PC-9 (cell line): ENCODE results near the gene MYO3B.

Experiments
- EZH2 ChIP-seq: fragments of 200-600 bp; sonication (generic); IDR thresholded peaks from 2 replicates; pipeline ENCODE4 v1.8.0; 2017; ENCODE audit warnings: antibody characterized with exemption, low read depth
- TF ChIP-seq, protein P1 (sequence below): fragments of 200-600 bp; sonication (generic); conservative IDR thresholded peaks from 2 replicates; pipeline ENCODE4 v1.6.1; 2017; ENCODE audit warnings: mixed run types, antibody characterized with exemption, mild to moderate bottlenecking, moderate library complexity

DNA sequence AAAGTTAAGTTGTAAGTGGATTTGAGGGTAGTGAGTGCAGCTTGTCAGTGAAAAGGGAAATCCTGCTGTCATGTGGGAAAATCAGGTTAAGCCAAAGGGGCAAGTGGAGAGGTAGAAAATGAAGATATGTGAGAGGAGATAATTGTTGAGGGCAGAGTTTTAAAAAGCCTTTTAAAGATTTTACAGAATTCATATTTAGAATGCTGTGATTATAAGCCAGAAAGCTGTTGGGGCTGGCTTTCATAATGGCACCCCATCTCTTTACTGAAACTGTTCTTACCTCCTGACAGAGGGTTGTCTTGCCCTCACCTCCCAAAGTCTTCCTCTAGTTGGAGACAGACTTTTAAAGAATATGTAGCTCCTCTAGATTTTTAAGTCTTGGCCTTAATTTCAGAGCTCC lies 86.9 kb downstream of the MYO3B start:
- TF ChIP-seq, protein P1, sequence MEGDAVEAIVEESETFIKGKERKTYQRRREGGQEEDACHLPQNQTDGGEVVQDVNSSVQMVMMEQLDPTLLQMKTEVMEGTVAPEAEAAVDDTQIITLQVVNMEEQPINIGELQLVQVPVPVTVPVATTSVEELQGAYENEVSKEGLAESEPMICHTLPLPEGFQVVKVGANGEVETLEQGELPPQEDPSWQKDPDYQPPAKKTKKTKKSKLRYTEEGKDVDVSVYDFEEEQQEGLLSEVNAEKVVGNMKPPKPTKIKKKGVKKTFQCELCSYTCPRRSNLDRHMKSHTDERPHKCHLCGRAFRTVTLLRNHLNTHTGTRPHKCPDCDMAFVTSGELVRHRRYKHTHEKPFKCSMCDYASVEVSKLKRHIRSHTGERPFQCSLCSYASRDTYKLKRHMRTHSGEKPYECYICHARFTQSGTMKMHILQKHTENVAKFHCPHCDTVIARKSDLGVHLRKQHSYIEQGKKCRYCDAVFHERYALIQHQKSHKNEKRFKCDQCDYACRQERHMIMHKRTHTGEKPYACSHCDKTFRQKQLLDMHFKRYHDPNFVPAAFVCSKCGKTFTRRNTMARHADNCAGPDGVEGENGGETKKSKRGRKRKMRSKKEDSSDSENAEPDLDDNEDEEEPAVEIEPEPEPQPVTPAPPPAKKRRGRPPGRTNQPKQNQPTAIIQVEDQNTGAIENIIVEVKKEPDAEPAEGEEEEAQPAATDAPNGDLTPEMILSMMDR: no peak
- TF ChIP-seq EZH2: no peak
